Neural cell (in vitro differentiated cells): ENCODE data around the gene DARS1. TPM values are rescaled to one million over a fixed set of nuclear protein-coding genes. Genes with fewer than 3 reads are reported as not detected.
A peak's percentile ranks its signal among the peaks of the same experiment; 100 is the strongest.

Experiments
- H2AFZ ChIP-seq: fragments of 200-600, 300-800 bp; sonication (generic), shearing (Covaris generic); 2 replicates; pipeline ENCODE4 v1.6.0; 2014; ENCODE audit warnings: low read depth, mild to moderate bottlenecking, antibody characterized with exemption, low read length, moderate library complexity
- H3F3A ChIP-seq: fragments of 200-600 bp; shearing (Covaris generic); 2 replicates; pipeline ENCODE4 v1.6.1; 2016; ENCODE audit warnings: mild to moderate bottlenecking, moderate library complexity, mixed read lengths, antibody characterized with exemption, low read length; ENCODE audit not compliant: insufficient read depth, poor library complexity, severe bottlenecking
- H3K27ac ChIP-seq: fragments of 200-600, 300-800 bp; sonication (generic), shearing (Covaris generic); 2 replicates; pipeline ENCODE4 v1.5.1; 2014; ENCODE audit warnings: mild to moderate bottlenecking, low read length, moderate library complexity
- H3K27me3 ChIP-seq: fragments of 300-800, 200-600 bp; sonication (generic), shearing (Covaris generic); 2 replicates; pipeline ENCODE4 v1.6.0; 2014; ENCODE audit warnings: mild to moderate bottlenecking, low read depth, low read length, moderate library complexity; ENCODE audit not compliant: insufficient read depth
- H3K36me3 ChIP-seq: fragments of 300-800, 200-600 bp; sonication (generic), shearing (Covaris generic); 2 replicates; pipeline ENCODE4 v1.5.1; 2014; ENCODE audit warnings: mild to moderate bottlenecking, antibody characterized with exemption, low read length, moderate library complexity; ENCODE audit not compliant: insufficient read depth
- H3K4me2 ChIP-seq: fragments of 300-800, 200-600 bp; sonication (generic), shearing (Covaris generic); 2 replicates; pipeline ENCODE4 v1.6.0; 2014; ENCODE audit warnings: mild to moderate bottlenecking, low read length
- H3K4me3 ChIP-seq: fragments of 300-800, 200-600 bp; sonication (generic), shearing (Covaris generic); 2 replicates; pipeline ENCODE4 v1.5.1; 2014; ENCODE audit warnings: mild to moderate bottlenecking, low read length, moderate library complexity
- H3K79me2 ChIP-seq: fragments of 200-600 bp; shearing (Covaris generic); replicated peaks from 2 replicates; pipeline ENCODE4 v1.6.0; 2014; ENCODE audit warnings: mild to moderate bottlenecking, low read length, moderate library complexity; ENCODE audit not compliant: insufficient read depth
- H3K9ac ChIP-seq: fragments of 300-800, 200-600 bp; sonication (generic), shearing (Covaris generic); 2 replicates; pipeline ENCODE4 v1.6.1; 2016; ENCODE audit warnings: mild to moderate bottlenecking, low read length, mixed read lengths
- H3K9me2 ChIP-seq: fragments of 200-600 bp; shearing (Covaris generic); 2 replicates; pipeline ENCODE4 v1.6.1; 2016; ENCODE audit warnings: mild to moderate bottlenecking, low read length, mixed read lengths; ENCODE audit not compliant: insufficient read depth
- H3K9me3 ChIP-seq: fragments of 200-600, 300-800 bp; sonication (generic), shearing (Covaris generic); 2 replicates; pipeline ENCODE4 v1.6.1; 2016; ENCODE audit warnings: mild to moderate bottlenecking, mixed run types, low read length, moderate library complexity, mixed read lengths
- H4K20me1 ChIP-seq: fragments of 200-600 bp; shearing (Covaris generic); 2 replicates; pipeline ENCODE4 v1.6.1; 2016; ENCODE audit warnings: mild to moderate bottlenecking, mixed run types; ENCODE audit not compliant: insufficient read depth
- EP300 ChIP-seq: fragments of 450-650 bp; conservative IDR thresholded peaks from 2 replicates; pipeline ENCODE4 v1.6.1; 2014; ENCODE audit warnings: antibody characterized with exemption, mild to moderate bottlenecking, moderate library complexity; ENCODE audit not compliant: poor library complexity, severe bottlenecking
- EZH2 ChIP-seq: fragments of 200-600, 300-800 bp; shearing (Covaris generic), sonication (generic); IDR thresholded peaks from 2 replicates; pipeline ENCODE4 v1.6.1; 2014; ENCODE audit warnings: antibody characterized with exemption, low read length, borderline replicate concordance, mild to moderate bottlenecking; ENCODE audit not compliant: insufficient read depth, poor library complexity, severe bottlenecking
- MXI1 ChIP-seq: fragments of 450-650 bp; conservative IDR thresholded peaks from 2 replicates; pipeline ENCODE4 v1.6.1; 2014; ENCODE audit warnings: antibody characterized with exemption, mild to moderate bottlenecking; ENCODE audit not compliant: poor library complexity, severe bottlenecking
- POLR2AphosphoS5 ChIP-seq: IDR thresholded peaks from 2 replicates; pipeline ENCODE4 v1.6.1; 2012
- RAD21 ChIP-seq: fragments of 450-650 bp; conservative IDR thresholded peaks from 2 replicates; pipeline ENCODE4 v1.6.1; 2014; ENCODE audit warnings: antibody characterized with exemption, mild to moderate bottlenecking, moderate library complexity
- REST ChIP-seq: IDR thresholded peaks from 2 replicates; pipeline ENCODE4 v1.6.1; 2012; ENCODE audit warnings: borderline replicate concordance
- SMC3 ChIP-seq: fragments of 450-650 bp; conservative IDR thresholded peaks from 2 replicates; pipeline ENCODE4 v1.6.1; 2014; ENCODE audit warnings: antibody characterized with exemption, mild to moderate bottlenecking, moderate library complexity; ENCODE audit not compliant: poor library complexity
- TAF1 ChIP-seq: IDR thresholded peaks from 2 replicates; pipeline ENCODE4 v1.6.1; 2012; ENCODE audit warnings: low read depth
- polyA plus RNA-seq: library from polyadenylated mRNA; depleted of rRNA; stranded (reverse); fragments of >200 nt; gene quantifications from 2 replicates; pipeline ENCODE4 v1.2.3, GENCODE V29; 2014
- TF ChIP-seq, protein P1 (sequence below): fragments of 450-650 bp; IDR thresholded peaks from 2 replicates; pipeline ENCODE4 v1.5.1; 2014; ENCODE audit warnings: antibody characterized with exemption, mild to moderate bottlenecking, moderate library complexity; ENCODE audit not compliant: poor library complexity, severe bottlenecking

DARS1 gene
- polyA plus RNA-seq, 1 donor from 2014 or later: 37.9 TPM

- Histone ChIP-seq H3K9ac (no peak overlapping the region), H3K4me2 (no peak overlapping the region), H3K9me3 (no peaks in the 10 kb centered on the region), H3K9me2 (no peaks in the 10 kb centered on the region), H3F3A (peaks cover 4% of the 10 kb centered on the region), H3K4me3 (no peak overlapping the region), H4K20me1 (no peaks in the 10 kb centered on the region), H3K27ac (no peak overlapping the region), H3K36me3 (no peaks in the 10 kb centered on the region), H3K79me2 (no peaks in the 10 kb centered on the region), H3K27me3 (no peaks in the 10 kb centered on the region), H2AFZ (no peak overlapping the region)
- TF ChIP-seq TAF1 (no peak), MXI1 (no peak), EP300 (no peak), REST (no peak), RAD21 (no peak), SMC3 (no peak), POLR2AphosphoS5 (no peak), EZH2 (no peak)
- TF ChIP-seq, protein P1, sequence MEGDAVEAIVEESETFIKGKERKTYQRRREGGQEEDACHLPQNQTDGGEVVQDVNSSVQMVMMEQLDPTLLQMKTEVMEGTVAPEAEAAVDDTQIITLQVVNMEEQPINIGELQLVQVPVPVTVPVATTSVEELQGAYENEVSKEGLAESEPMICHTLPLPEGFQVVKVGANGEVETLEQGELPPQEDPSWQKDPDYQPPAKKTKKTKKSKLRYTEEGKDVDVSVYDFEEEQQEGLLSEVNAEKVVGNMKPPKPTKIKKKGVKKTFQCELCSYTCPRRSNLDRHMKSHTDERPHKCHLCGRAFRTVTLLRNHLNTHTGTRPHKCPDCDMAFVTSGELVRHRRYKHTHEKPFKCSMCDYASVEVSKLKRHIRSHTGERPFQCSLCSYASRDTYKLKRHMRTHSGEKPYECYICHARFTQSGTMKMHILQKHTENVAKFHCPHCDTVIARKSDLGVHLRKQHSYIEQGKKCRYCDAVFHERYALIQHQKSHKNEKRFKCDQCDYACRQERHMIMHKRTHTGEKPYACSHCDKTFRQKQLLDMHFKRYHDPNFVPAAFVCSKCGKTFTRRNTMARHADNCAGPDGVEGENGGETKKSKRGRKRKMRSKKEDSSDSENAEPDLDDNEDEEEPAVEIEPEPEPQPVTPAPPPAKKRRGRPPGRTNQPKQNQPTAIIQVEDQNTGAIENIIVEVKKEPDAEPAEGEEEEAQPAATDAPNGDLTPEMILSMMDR: no peak
These were observed 38.0 kb upstream of the DARS1 start for GRCh38 chr2:136023416-136023815.

- Histone ChIP-seq H2AFZ (no peak overlapping the region), H3K9me2 (no peaks in the 10 kb centered on the region), H3K9me3 (no peaks in the 10 kb centered on the region), H3K9ac (no peak overlapping the region), H4K20me1 (no peaks in the 10 kb centered on the region), H3K79me2 (no peaks in the 10 kb centered on the region), H3F3A (peaks cover 4% of the 10 kb centered on the region), H3K4me2 (no peak overlapping the region), H3K36me3 (no peaks in the 10 kb centered on the region), H3K27me3 (no peaks in the 10 kb centered on the region), H3K27ac (peak overlapping the region; percentile 10), H3K4me3 (no peak overlapping the region)
- TF ChIP-seq EZH2: no peak
- TF ChIP-seq EP300: no peak
- no peak for TF ChIP-seq RAD21
- TF ChIP-seq TAF1: no peak
- TF ChIP-seq MXI1: no peak
- no peak for TF ChIP-seq REST
- TF ChIP-seq SMC3: no peak
- TF ChIP-seq, protein P1: no peak
These were observed 37.1 kb upstream of the DARS1 start for GRCh38 chr2:136022396-136023146.
